Stimulated activated CD4-positive, alpha-beta T cell treated with anti-CD3 and anti-CD28 coated beads, Interleukin-2, amount 100 ng/mL, for 48 hours (primary cell): ENCODE results near the gene RSU1.
A peak's percentile ranks its signal among the peaks of the same experiment; 100 is the strongest.
"Not testable (repeated sequence)": the region's sequence is repeated elsewhere in the genome, so short reads cannot be mapped to it uniquely, and the experiment has no call there.

Source experiments
- DNase-seq, 2 donors: peaks; one replicate each; pipeline ENCODE4 v3.0.0-alpha.2; 2020

Gene RSU1

GRCh38 chr10:16779384-16779915 is 37.8 kb downstream of the RSU1 start:
- DNase-seq: peak; percentile 46 to 58

- DNase-seq: no peak
These were observed 39.5 kb downstream of the RSU1 start for GRCh38 chr10:16777473-16778370.

GRCh38 chr10:16776896-16777295 is 40.3 kb downstream of the RSU1 start:
- DNase-seq: no peak

- no peak for DNase-seq
These were observed 43.9 kb downstream of the RSU1 start for GRCh38 chr10:16773334-16773733.

GRCh38 chr10:16770670-16771069 is 46.6 kb downstream of the RSU1 start:
- DNase-seq: no peak

- DNase-seq: no peak
These were observed 47.1 kb downstream of the RSU1 start for GRCh38 chr10:16770141-16770540.

- no peak for DNase-seq
These were observed 47.9 kb downstream of the RSU1 start for GRCh38 chr10:16769331-16769730.

GRCh38 chr10:16768702-16769101 is 48.5 kb downstream of the RSU1 start:
- DNase-seq: no peak

GRCh38 chr10:16765509-16766375 is 51.5 kb downstream of the RSU1 start:
- no peak for DNase-seq

- DNase-seq: no peak
These were observed 55.9 kb downstream of the RSU1 start for GRCh38 chr10:16761300-16761699.

- DNase-seq: no peak
These were observed 60.5 kb downstream of the RSU1 start for GRCh38 chr10:16756561-16757221.

GRCh38 chr10:16754765-16755164 is 62.5 kb downstream of the RSU1 start:
- no peak for DNase-seq

GRCh38 chr10:16752849-16753248 is 64.4 kb downstream of the RSU1 start:
- DNase-seq: not testable (repeated sequence)

GRCh38 chr10:16752099-16752498 is 65.1 kb downstream of the RSU1 start:
- no peak for DNase-seq

GRCh38 chr10:16751244-16751643 is 66.0 kb downstream of the RSU1 start:
- DNase-seq: no peak

GRCh38 chr10:16750461-16750860 is 66.8 kb downstream of the RSU1 start:
- DNase-seq: no peak

GRCh38 chr10:16748749-16749148 is 68.5 kb downstream of the RSU1 start:
- DNase-seq: no peak

- DNase-seq: no peak
These were observed 70.4 kb downstream of the RSU1 start for GRCh38 chr10:16746856-16747255.

GRCh38 chr10:16745061-16745460 is 72.2 kb downstream of the RSU1 start:
- no peak for DNase-seq

- no peak for DNase-seq
These were observed 74.9 kb downstream of the RSU1 start for GRCh38 chr10:16742165-16742960.

GRCh38 chr10:16741540-16741939 is 75.7 kb downstream of the RSU1 start:
- no peak for DNase-seq

GRCh38 chr10:16737420-16737819 is 79.8 kb downstream of the RSU1 start:
- DNase-seq: no peak
